B cell (primary cell): ENCODE results near the gene DHH.

ENCODE experiments used
- EZH2 ChIP-seq: IDR thresholded peaks from 2 replicates; pipeline ENCODE4 v1.6.1; 2012; ENCODE audit warnings: borderline replicate concordance, low read depth, mild to moderate bottlenecking, moderate library complexity, low read length; ENCODE audit not compliant: insufficient read depth, poor library complexity, severe bottlenecking
- TF ChIP-seq, protein P1 (sequence below): fragments of 200-600 bp; IDR thresholded peaks from one replicate; pipeline ENCODE4 v1.8.0; 2022; ENCODE audit warnings: antibody characterized with exemption, mild to moderate bottlenecking

DNA sequence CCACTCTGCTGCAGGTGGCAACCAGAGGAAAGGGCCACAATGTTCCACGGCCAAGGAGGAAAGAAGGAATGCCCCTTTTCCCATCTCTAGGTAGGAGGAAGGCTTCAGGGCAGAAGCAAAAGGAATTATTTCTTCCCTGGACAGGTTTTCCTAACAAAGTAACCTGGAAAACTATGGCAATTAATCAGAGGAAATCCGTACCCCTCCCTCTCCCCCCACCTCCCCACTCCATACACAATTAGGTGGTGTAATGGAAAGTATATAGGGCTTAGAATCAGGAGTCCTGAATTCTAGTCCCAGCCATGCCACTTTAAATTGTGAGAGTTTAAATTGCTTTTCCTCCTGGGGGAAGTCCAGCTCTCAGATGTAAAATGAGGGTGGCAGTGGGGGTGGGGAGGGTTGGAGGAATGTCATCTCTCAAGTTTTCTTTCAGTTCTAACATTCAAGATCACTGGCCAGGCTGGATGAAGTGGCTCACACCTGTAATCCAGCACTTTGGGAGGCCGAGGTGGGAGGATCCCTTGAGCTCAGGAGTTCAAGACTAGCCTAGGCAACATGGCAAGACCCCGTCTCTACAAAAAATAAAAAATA is 1.7 kb downstream of the DHH start:
- TF ChIP-seq, protein P1, sequence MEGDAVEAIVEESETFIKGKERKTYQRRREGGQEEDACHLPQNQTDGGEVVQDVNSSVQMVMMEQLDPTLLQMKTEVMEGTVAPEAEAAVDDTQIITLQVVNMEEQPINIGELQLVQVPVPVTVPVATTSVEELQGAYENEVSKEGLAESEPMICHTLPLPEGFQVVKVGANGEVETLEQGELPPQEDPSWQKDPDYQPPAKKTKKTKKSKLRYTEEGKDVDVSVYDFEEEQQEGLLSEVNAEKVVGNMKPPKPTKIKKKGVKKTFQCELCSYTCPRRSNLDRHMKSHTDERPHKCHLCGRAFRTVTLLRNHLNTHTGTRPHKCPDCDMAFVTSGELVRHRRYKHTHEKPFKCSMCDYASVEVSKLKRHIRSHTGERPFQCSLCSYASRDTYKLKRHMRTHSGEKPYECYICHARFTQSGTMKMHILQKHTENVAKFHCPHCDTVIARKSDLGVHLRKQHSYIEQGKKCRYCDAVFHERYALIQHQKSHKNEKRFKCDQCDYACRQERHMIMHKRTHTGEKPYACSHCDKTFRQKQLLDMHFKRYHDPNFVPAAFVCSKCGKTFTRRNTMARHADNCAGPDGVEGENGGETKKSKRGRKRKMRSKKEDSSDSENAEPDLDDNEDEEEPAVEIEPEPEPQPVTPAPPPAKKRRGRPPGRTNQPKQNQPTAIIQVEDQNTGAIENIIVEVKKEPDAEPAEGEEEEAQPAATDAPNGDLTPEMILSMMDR, result no peak
- TF ChIP-seq EZH2, result no peak
